DND-41 (cell line): ENCODE data around the gene FBXO8.

Source experiments
- ATAC-seq: fragments of 200-7000 bp; cut with Tn5 transposase; 3 replicates; pipeline ENCODE4 v1.9.1; 2021; ENCODE audit warnings: low read depth; ENCODE audit not compliant: insufficient read depth
- DNase-seq: peaks from one replicate; pipeline ENCODE4 v3.0.0-alpha.2; 2020
- H2AFZ ChIP-seq: 2 replicates; pipeline ENCODE4 v1.6.0; 2012; ENCODE audit warnings: low read depth, low read length
- H3K27ac ChIP-seq: 2 replicates; pipeline ENCODE4 v1.5.1; 2012; ENCODE audit warnings: low read length, inconsistent platforms
- H3K27me3 ChIP-seq: fragments of 200-600 bp; sonication (generic); 2 replicates; pipeline ENCODE4 v1.6.0; 2012; ENCODE audit warnings: low read length, mild to moderate bottlenecking, inconsistent platforms; ENCODE audit not compliant: insufficient read depth, poor library complexity
- H3K36me3 ChIP-seq: 2 replicates; pipeline ENCODE4 v1.5.1; 2012; ENCODE audit warnings: low read length, inconsistent platforms; ENCODE audit not compliant: insufficient read depth
- H3K4me1 ChIP-seq: 2 replicates; pipeline ENCODE4 v1.5.1; 2012; ENCODE audit warnings: mild to moderate bottlenecking, low read length; ENCODE audit not compliant: insufficient read depth
- H3K4me2 ChIP-seq: 2 replicates; pipeline ENCODE4 v1.6.0; 2012; ENCODE audit warnings: mild to moderate bottlenecking, moderate library complexity, low read length, inconsistent platforms; ENCODE audit not compliant: insufficient read depth
- H3K4me3 ChIP-seq, 2 experiments: fragments of 200-600 bp in 1 of 2; shearing (Covaris generic) in 1 of 2; 2 replicates each; pipeline ENCODE4 v1.5.1; 2012 to 2016; ENCODE audit warnings: inconsistent platforms in 2 of 2, low read length in 2 of 2, mild to moderate bottlenecking in 2 of 2, low read depth in 1 of 2, moderate library complexity in 1 of 2
- H3K79me2 ChIP-seq: 2 replicates; pipeline ENCODE4 v1.6.0; 2012; ENCODE audit warnings: low read length, inconsistent platforms; ENCODE audit not compliant: insufficient read depth
- H3K9ac ChIP-seq: 2 replicates; pipeline ENCODE4 v1.6.0; 2012; ENCODE audit warnings: low read depth, mild to moderate bottlenecking, inconsistent platforms, low read length, moderate library complexity
- H3K9me3 ChIP-seq: 2 replicates; pipeline ENCODE4 v1.5.1; 2012; ENCODE audit warnings: low read length, moderate library complexity, mild to moderate bottlenecking, inconsistent platforms; ENCODE audit not compliant: insufficient read depth, severe bottlenecking
- H4K20me1 ChIP-seq: 2 replicates; pipeline ENCODE4 v1.6.0; 2012; ENCODE audit warnings: low read length; ENCODE audit not compliant: insufficient read depth
- CTCF ChIP-seq: IDR thresholded peaks from 2 replicates; pipeline ENCODE4 v1.5.1; 2012; ENCODE audit warnings: borderline replicate concordance, low read length, moderate library complexity, mild to moderate bottlenecking; ENCODE audit not compliant: poor library complexity, severe bottlenecking; ENCODE audit errors: extremely low read depth
- EZH2 ChIP-seq: IDR thresholded peaks from 3 replicates; pipeline ENCODE4 v1.6.1; 2012; ENCODE audit warnings: borderline replicate concordance, low read depth, mild to moderate bottlenecking, moderate library complexity, low read length, inconsistent platforms; ENCODE audit not compliant: severe bottlenecking

The FBXO8 gene

DNA sequence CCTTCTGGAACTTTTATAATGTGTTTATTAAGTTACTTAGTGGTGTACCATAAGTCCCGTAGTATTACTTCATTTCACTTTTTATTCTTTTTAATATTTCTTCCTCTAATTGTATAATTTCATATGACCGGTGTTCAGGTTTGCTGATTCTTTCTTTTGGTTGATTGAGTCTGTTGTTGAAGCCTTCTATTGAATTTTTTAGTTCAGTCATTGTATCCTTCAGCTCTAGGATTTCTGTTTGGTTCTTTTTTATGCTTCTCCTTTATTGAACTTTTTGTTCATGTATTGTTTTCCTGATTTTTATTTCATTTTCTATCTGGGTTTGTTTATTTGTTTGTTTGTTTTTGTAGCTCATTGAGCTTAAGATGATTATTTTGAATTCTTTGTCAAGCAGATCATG, 9.0 kb upstream of the FBXO8 start:
- no peak for TF ChIP-seq CTCF
- TF ChIP-seq EZH2 = no peak
- H4K20me1 ChIP-seq = no peaks in the 10 kb centered on the region
- no peak overlapping the region for H3K4me2 ChIP-seq
- no peak overlapping the region for H2AFZ ChIP-seq
- no peak overlapping the region for H3K4me3 ChIP-seq
- DNase-seq = no peak
- peaks cover 21% of the 10 kb centered on the region for H3K36me3 ChIP-seq
- H3K4me1 ChIP-seq = no peaks in the 10 kb centered on the region
- H3K9ac ChIP-seq = no peak overlapping the region
- no peak for ATAC-seq
- no peak overlapping the region for H3K27ac ChIP-seq
- peaks cover 29% of the 10 kb centered on the region for H3K9me3 ChIP-seq
- H3K79me2 ChIP-seq = peaks cover 68% of the 10 kb centered on the region
- no peaks in the 10 kb centered on the region for H3K27me3 ChIP-seq

GRCh38 chr4:174286870-174287269, 3.4 kb upstream of the FBXO8 start:
- Histone ChIP-seq H3K27ac (no peak overlapping the region), H4K20me1 (no peaks in the 10 kb centered on the region), H3K27me3 (no peaks in the 10 kb centered on the region), H3K9ac (no peak overlapping the region), H3K9me3 (peaks cover 7% of the 10 kb centered on the region), H3K79me2 (peaks cover 89% of the 10 kb centered on the region), H3K4me2 (peak overlapping the region; percentile 78; the same call in 1 of the 2 replicates), H3K4me1 (peaks cover 26% of the 10 kb centered on the region), H3K36me3 (peaks cover 2% of the 10 kb centered on the region), H3K4me3 (no peak overlapping the region), H2AFZ (no peak overlapping the region)
- ATAC-seq = no peak
- TF ChIP-seq CTCF (no peak), EZH2 (no peak)
- DNase-seq = no peak

DNA sequence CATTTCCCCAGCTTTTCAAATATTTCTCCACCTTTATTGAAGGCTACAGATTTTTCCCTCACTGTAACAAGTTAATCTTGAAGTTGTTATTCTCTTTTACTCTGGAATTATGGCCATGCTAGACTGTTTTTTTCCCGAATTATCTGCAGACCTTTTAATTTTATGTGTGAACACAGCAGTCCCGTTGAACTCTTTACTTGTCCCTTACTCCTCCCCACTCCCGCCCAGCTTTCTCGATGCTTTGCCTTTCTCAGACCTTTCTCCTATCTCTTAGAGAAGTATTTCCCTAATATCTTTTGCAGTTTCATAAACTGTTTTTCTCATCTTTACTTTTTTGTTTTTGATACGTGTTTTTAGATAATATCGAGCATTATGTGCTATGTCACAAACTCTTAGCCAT, 1.0 kb upstream of the FBXO8 start:
- H3K79me2 ChIP-seq = peaks cover 92% of the 10 kb centered on the region
- peak overlapping the region; percentile 64 for H3K9ac ChIP-seq
- H2AFZ ChIP-seq = peak overlapping the region; percentile 76
- no peaks in the 10 kb centered on the region for H4K20me1 ChIP-seq
- ATAC-seq (no peak), DNase-seq (no peak)
- TF ChIP-seq EZH2 (no peak), CTCF (no peak)
- peak overlapping the region; percentile 93 for H3K27ac ChIP-seq
- H3K27me3 ChIP-seq = no peaks in the 10 kb centered on the region
- peak overlapping the region; percentile 68 to 77 for H3K4me3 ChIP-seq
- H3K4me2 ChIP-seq = peak overlapping the region; percentile 78
- H3K36me3 ChIP-seq = peaks cover 4% of the 10 kb centered on the region; the same call in 1 of the 2 replicates
- peaks cover 45% of the 10 kb centered on the region for H3K4me1 ChIP-seq
- H3K9me3 ChIP-seq = no peaks in the 10 kb centered on the region
